Measurements from ENCODE around the gene GLIS1.

Gene GLIS1

GRCh38 chr1:53600001-53600400 is 139.0 kb downstream of the GLIS1 start:
- TF ChIP-seq CTCF (IDR thresholded peaks at IDR 0.05; ENCODE audit: low read depth, low read length, missing control alignments), result no peak
- no peak overlapping the region for H3K4me3 ChIP-seq (replicated peaks; ENCODE audit: low read depth, low read length)
- DNase-seq (ENCODE audit: extremely low read depth, low read depth), result no peak

GRCh38 chr1:53599481-53599880 is 139.5 kb downstream of the GLIS1 start:
- no peak for TF ChIP-seq CTCF (IDR thresholded peaks at IDR 0.05; ENCODE audit: low read depth, low read length, missing control alignments)
- no peak for DNase-seq (ENCODE audit: extremely low read depth, low read depth)
- no peak overlapping the region for H3K4me3 ChIP-seq (replicated peaks; ENCODE audit: low read depth, low read length)

- no peak for TF ChIP-seq CTCF (IDR thresholded peaks at IDR 0.05; ENCODE audit: low read depth, low read length, missing control alignments)
- no peak overlapping the region for H3K4me3 ChIP-seq (replicated peaks; ENCODE audit: low read depth, low read length)
- DNase-seq (ENCODE audit: extremely low read depth, low read depth), result no peak
Measured at GRCh38 chr1:53598966-53599365, 140.0 kb downstream of the GLIS1 start.

- H3K4me3 ChIP-seq (replicated peaks; ENCODE audit: low read depth, low read length), result no peak overlapping the region
- TF ChIP-seq CTCF (IDR thresholded peaks at IDR 0.05; ENCODE audit: low read depth, low read length, missing control alignments), result no peak
- no peak for DNase-seq (ENCODE audit: extremely low read depth, low read depth)
Measured at GRCh38 chr1:53595906-53596305, 143.1 kb downstream of the GLIS1 start.

GRCh38 chr1:53594391-53595180 is 144.4 kb downstream of the GLIS1 start:
- H3K4me3 ChIP-seq (replicated peaks; ENCODE audit: low read depth, low read length), result no peak overlapping the region
- DNase-seq (ENCODE audit: extremely low read depth, low read depth), result no peak
- TF ChIP-seq CTCF (IDR thresholded peaks at IDR 0.05; ENCODE audit: low read depth, low read length, missing control alignments), result no peak

- no peak overlapping the region for H3K4me3 ChIP-seq (replicated peaks; ENCODE audit: low read depth, low read length)
- no peak for DNase-seq (ENCODE audit: extremely low read depth, low read depth)
- no peak for TF ChIP-seq CTCF (IDR thresholded peaks at IDR 0.05; ENCODE audit: low read depth, low read length, missing control alignments)
Measured at GRCh38 chr1:53593758-53594380, 145.1 kb downstream of the GLIS1 start.

Data from HFF-Myc (cell line).